GM19238 (cell line): ENCODE data around the gene BHLHA9.
"Not testable (repeated sequence)": the region's sequence is repeated elsewhere in the genome, so short reads cannot be mapped to it uniquely, and the experiment has no call there.

Source experiments
- DNase-seq: peaks from one replicate; pipeline ENCODE4 v3.0.0; 2011; ENCODE audit warnings: low spot score; ENCODE audit not compliant: insufficient read length

BHLHA9 gene

GRCh38 chr17:1300371-1300905 is 30.2 kb downstream of the BHLHA9 start:
- no peak for DNase-seq

DNA sequence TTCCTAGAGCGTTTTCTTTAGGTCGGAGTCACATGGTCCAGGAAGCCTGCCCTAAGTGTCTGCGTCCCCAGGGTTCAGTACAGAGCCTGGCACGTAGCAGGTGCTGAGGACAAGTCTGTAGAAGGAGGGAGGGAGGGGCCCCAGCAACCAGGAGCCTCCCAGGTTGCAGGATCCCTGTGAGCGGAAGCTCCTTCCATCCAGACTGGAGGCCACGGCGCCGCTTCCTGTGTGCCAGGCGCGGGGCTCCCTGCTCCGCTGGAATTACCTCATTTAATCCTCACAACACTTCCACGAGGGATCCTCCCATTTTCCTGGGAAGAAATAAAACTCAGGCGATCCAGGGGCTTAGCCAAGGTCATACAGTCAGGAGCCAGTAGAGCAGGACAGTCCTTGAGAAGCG is 31.3 kb downstream of the BHLHA9 start:
- no peak for DNase-seq

- DNase-seq, result no peak
Observed at GRCh38 chr17:1302761-1303160, 32.5 kb downstream of the BHLHA9 start.

- DNase-seq, result no peak
Observed at GRCh38 chr17:1304522-1304921, 34.3 kb downstream of the BHLHA9 start.

DNA sequence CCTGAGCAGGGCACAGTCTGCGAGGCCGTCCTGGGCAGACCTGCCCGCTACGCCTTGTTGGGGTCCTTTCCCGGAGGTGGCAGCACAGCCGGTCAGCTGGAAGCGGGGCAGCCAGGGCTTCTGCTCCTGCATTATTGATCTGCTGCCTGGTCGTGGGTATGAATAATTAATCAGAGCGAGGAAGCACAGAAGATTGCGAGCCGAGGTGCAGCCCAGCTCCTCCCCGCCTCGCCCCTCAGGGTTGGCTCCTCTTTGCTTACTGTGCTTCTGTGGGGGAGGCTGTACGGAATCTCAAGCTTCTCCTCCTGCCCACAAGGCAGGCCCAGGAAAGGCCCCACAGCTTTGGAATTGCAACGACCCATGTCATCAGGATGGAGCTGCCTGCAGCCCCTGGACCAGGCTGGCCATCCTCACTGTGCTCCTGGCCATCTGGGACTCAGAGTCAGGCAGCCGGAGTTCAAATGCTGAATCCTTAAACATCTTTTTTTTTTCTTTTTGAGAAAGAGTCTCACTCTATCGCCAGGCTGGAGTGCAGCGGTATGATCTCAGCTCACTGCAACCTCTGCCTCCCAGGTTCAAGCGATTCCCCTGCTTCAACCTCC is 34.8 kb downstream of the BHLHA9 start:
- DNase-seq, result no peak

GRCh38 chr17:1307829-1308228 is 37.6 kb downstream of the BHLHA9 start:
- not testable (repeated sequence) for DNase-seq

- no peak for DNase-seq
Observed at GRCh38 chr17:1312261-1312870, 42.1 kb downstream of the BHLHA9 start.

DNA sequence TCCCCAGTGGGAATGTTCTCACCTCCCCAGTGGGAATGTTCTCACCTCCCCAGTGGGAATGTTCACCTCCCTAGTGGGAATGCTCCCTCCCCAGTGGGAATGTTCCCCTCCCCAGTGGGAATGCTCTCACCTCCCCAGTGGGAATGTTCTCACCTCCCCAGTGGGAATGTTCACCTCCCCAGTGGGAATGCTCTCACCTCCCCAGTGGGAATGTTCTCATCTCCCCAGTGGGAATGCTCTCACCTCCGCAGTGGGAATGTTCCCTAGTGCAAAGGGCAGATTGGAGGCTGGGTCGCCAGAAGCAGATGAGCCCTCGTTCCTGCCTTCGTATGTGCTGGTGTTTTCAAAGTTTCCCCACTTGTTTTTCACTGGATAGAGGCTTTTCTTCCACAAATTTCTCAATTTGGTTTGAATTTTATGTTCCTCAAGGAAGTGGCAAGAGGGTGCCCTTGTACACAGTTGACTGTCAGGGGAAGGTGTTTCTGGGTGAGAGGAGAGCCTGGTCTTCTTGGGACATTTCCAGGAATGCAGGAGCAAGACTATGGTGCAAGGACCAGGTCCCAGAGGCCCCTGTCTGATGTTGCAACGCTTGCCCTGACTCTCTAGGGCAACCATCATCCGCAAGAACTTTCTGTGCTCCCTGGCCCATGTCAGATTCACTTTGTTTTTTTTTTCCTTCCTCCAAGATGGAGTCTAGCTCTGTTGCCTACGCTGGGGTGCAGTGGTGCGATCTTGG is 43.2 kb downstream of the BHLHA9 start:
- DNase-seq, result no peak

DNA sequence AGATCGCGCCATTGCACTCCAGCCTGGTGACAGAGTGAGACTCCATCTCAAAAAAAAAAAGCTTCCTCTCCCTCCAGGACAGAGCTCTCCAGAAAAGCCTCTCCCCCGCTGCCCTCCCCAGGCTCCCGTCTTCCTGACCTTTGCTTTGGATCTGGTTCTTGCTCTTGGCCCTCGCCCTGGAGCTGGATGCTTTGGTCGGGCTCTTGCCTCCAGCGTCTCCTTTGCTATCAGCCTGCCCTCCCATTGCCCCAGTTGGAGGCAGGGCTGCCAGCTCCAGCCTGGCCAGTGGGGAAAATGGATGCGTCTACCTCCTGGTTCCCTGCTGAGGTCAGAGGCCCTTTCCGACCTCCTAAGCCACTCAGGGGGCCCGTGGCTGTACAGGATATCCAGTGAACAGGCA is 45.2 kb downstream of the BHLHA9 start:
- no peak for DNase-seq

GRCh38 chr17:1315891-1316403 is 45.7 kb downstream of the BHLHA9 start:
- DNase-seq, result no peak
